K562 (cell line): Measurements from ENCODE around the gene MOB3B. TPM values are rescaled to one million over a fixed set of nuclear protein-coding genes. Genes with fewer than 3 reads are reported as not detected.

Experiments
- ATAC-seq: fragments of 200-7000 bp; cut with Tn5 transposase; 3 replicates; pipeline ENCODE4 v1.9.1; 2020; ENCODE audit warnings: moderate library complexity
- BruUV-seq: library from RNA; stranded (reverse); fragments of 400-500 nt; replicated peaks from 2 replicates; lab custom pipeline; 2021; lab: Mats Ljungman, UMichigan
- CTCF ChIA-PET: fragments of 300-600 bp; formaldehyde crosslinking; extraction: SDS; loops from one replicate; lab custom pipeline; 2021; ENCODE audit warnings: low intra/inter-chr PET ratio; lab: Yijun Ruan, JAX
- POLR2A ChIA-PET: fragments of 300-600, 350-650 bp; sonication (Branson Sonifier 250); formaldehyde crosslinking; extraction: SDS; loops from one replicate; lab custom pipeline; 2021; ENCODE audit warnings: antibody characterized with exemption, inconsistent platforms; lab: Yijun Ruan, JAX
- DNase-seq, 4 experiments: peaks; one replicate each; pipeline versions ENCODE4 v3.0.0 to v3.0.0-alpha.2; 2011 to 2018; ENCODE audit warnings: low spot score in 3 of 4, mixed read lengths in 3 of 4; ENCODE audit errors: extremely low read depth in 1 of 4
- FAIRE-seq: peaks from 2 replicates; lab custom pipeline; 2011; peaks lifted over from hg19 to GRCh38; lab: Jason Lieb, UNC
- H2AFZ ChIP-seq: 2 replicates; pipeline ENCODE4 v1.6.0; 2011; ENCODE audit warnings: low read depth, low read length, control low read depth, inconsistent platforms
- H3K27ac ChIP-seq: fragments of 200-600 bp; 3 replicates; pipeline ENCODE4 v1.8.0; 2011; ENCODE audit warnings: low read depth, mild to moderate bottlenecking, control low read depth, inconsistent platforms, low read length, moderate library complexity, mixed read lengths; ENCODE audit errors: extremely low read depth
- H3K27me3 ChIP-seq, 2 experiments: fragments of 300-600 bp in 1 of 2; 2 replicates in 1 of 2; 3 replicates in 1 of 2; pipeline versions ENCODE4 v1.6.0 to v1.8.0; 2011; ENCODE audit warnings: inconsistent platforms in 2 of 2, low read length in 2 of 2, mild to moderate bottlenecking in 1 of 2, mixed read lengths in 1 of 2, moderate library complexity in 1 of 2; ENCODE audit not compliant: control insufficient read depth in 2 of 2, insufficient read depth in 2 of 2
- H3K36me3 ChIP-seq: fragments of 300-600 bp; 3 replicates; pipeline ENCODE4 v1.8.0; 2011; ENCODE audit warnings: mild to moderate bottlenecking, low read length, inconsistent platforms; ENCODE audit not compliant: control insufficient read depth, insufficient read depth
- H3K4me1 ChIP-seq, 2 experiments: fragments of 200-600 bp in 1 of 2; replicated peaks in 1 of 2; 2 replicates in 1 of 2; 3 replicates in 1 of 2; pipeline versions ENCODE4 v1.5.1 to v1.8.0; 2011; ENCODE audit warnings: inconsistent platforms in 2 of 2, low read length in 2 of 2, mild to moderate bottlenecking in 1 of 2, mixed read lengths in 1 of 2, moderate library complexity in 1 of 2; ENCODE audit not compliant: control insufficient read depth in 2 of 2, insufficient read depth in 2 of 2
- H3K4me2 ChIP-seq: 2 replicates; pipeline ENCODE4 v1.6.1; 2011; ENCODE audit warnings: low read length, control low read depth, inconsistent platforms, mixed read lengths; ENCODE audit not compliant: insufficient read depth
- H3K4me3 ChIP-seq: fragments of 200-600 bp; sonication (generic), shearing (Covaris generic); 2 replicates; pipeline ENCODE4 v1.5.1; 2016; ENCODE audit warnings: control low read depth, inconsistent platforms
- H3K79me2 ChIP-seq: fragments of 200-600 bp; 3 replicates; pipeline ENCODE4 v1.8.0; 2011; ENCODE audit warnings: low read length, inconsistent platforms; ENCODE audit not compliant: control insufficient read depth, insufficient read depth
- H3K9ac ChIP-seq, 2 experiments: 2 replicates each; pipeline versions ENCODE4 v1.6.0 to v1.6.1; 2011; ENCODE audit warnings: low read depth in 2 of 2, low read length in 2 of 2, control low read depth in 1 of 2, inconsistent platforms in 1 of 2, mild to moderate bottlenecking in 1 of 2, mixed read lengths in 1 of 2; ENCODE audit not compliant: insufficient read depth in 1 of 2
- H3K9me1 ChIP-seq: one replicate; pipeline ENCODE4 v1.6.0; 2011; ENCODE audit warnings: inconsistent platforms, mild to moderate bottlenecking, low read length, moderate library complexity; ENCODE audit not compliant: control insufficient read depth, insufficient read depth
- H3K9me3 ChIP-seq: replicated peaks from 2 replicates; pipeline ENCODE4 v1.5.1; 2011; ENCODE audit warnings: low read depth, low read length, inconsistent platforms; ENCODE audit not compliant: control insufficient read depth, insufficient read depth
- H4K20me1 ChIP-seq: replicated peaks from 2 replicates; pipeline ENCODE4 v1.6.1; 2011; ENCODE audit warnings: low read length, inconsistent platforms, mixed read lengths; ENCODE audit not compliant: control insufficient read depth, insufficient read depth
- CSDE1 ChIP-seq, 2 experiments: fragments of 450-650 bp; IDR thresholded peaks; 2 replicates each; pipeline ENCODE4 v1.6.1; 2016; ENCODE audit warnings: mild to moderate bottlenecking in 1 of 2
- IFI16 ChIP-seq: fragments of 250-450 bp; sonication (Bioruptor Pico); IDR thresholded peaks from 2 replicates; pipeline ENCODE4 v2.1.2; 2022; ENCODE audit warnings: mild to moderate bottlenecking, inconsistent platforms
- TCF7L2 ChIP-seq: fragments of 150-350 bp; IDR thresholded peaks from 2 replicates; pipeline ENCODE4 v1.6.1; 2016; ENCODE audit warnings: low read depth, mild to moderate bottlenecking, low read length, moderate library complexity
- ZBTB1 ChIP-seq: sonication (generic); formaldehyde crosslinking; IDR thresholded peaks from 2 replicates; pipeline ENCODE4 v1.8.1; 2023; ENCODE audit warnings: missing genetic modification reagents, low read depth, mild to moderate bottlenecking, borderline replicate concordance
- ZNF174 ChIP-seq: fragments of 250-450 bp; sonication (Bioruptor Pico); IDR thresholded peaks from 2 replicates; pipeline ENCODE4 v1.4.0; 2020; ENCODE audit warnings: mild to moderate bottlenecking
- WGBS: fragments of 100-300 bp; shearing (Covaris generic); methylation state at CpG from one replicate; pipeline ENCODE4 v1.1.6; 2016; ENCODE audit warnings: low coverage, mixed read lengths; ENCODE audit not compliant: insufficient coverage; ENCODE audit errors: missing lambda C conversion rate; 5-methylcytosine and 5-hydroxymethylcytosine counted together
- in situ Hi-C: fragments of 300-500 bp; cut with MboI; formaldehyde crosslinking; loops from 4 replicates; pipeline ENCODE4 v1.15.0; 2018; ENCODE audit warnings: inconsistent platforms, mixed read lengths
- intact Hi-C: fragments of 100-400 bp; cut with micrococcal nuclease; formaldehyde crosslinking; loops from 2 replicates; pipeline ENCODE4 v1.14.2; 2022
- polyA plus RNA-seq, 8 experiments: library from polyadenylated mRNA; depleted of rRNA in 4 of 8; stranded (reverse) in 5 of 8; unstranded in 3 of 8; fragments of >200 nt; fragmentation: Nextera tagmentation in 2 of 8; fragmentation: Illumina TruSeq in 1 of 8; extraction: Ambion mirVana in 2 of 8; extraction: Trizol in 1 of 8; gene quantifications; 2 replicates each; pipeline versions ENCODE4 v1.2.1 to v1.2.3, GENCODE V29; 2011 to 2014; ENCODE audit warnings: inconsistent platforms in 1 of 8, missing spikeins in 1 of 8
- total RNA-seq, 7 experiments: library from RNA; depleted of rRNA in 6 of 7; stranded (reverse); fragments of >200 nt in 6 of 7; fragmentation: Illumina TruSeq in 2 of 7; extraction: Trizol in 2 of 7; gene quantifications; 2 replicates each; pipeline versions ENCODE4 v1.2.1 to v1.2.3, GENCODE V29; 2011 to 2021; ENCODE audit warnings: low replicate concordance in 1 of 7
- TF ChIP-seq, protein P1 (sequence below): sonication (generic); formaldehyde crosslinking; IDR thresholded peaks from 2 replicates; pipeline ENCODE4 v1.8.0; 2022; ENCODE audit warnings: missing genetic modification reagents, mild to moderate bottlenecking, moderate library complexity, borderline replicate concordance
- TF ChIP-seq, protein P2 (sequence below): fragments of 450-650 bp; IDR thresholded peaks from 2 replicates; pipeline ENCODE4 v1.6.1; 2016; ENCODE audit warnings: mild to moderate bottlenecking, moderate library complexity

The MOB3B gene
- total and polyA plus RNA-seq, 9 of the 15 experiments (the other 6 are each of a cell fraction or from before 2014, with no cell fraction given), result 3.6 to 12.8 (median 7.2) TPM

GRCh38 chr9:27361492-27361891, 168.1 kb downstream of the MOB3B start (continued):
- TF ChIP-seq, protein P1, sequence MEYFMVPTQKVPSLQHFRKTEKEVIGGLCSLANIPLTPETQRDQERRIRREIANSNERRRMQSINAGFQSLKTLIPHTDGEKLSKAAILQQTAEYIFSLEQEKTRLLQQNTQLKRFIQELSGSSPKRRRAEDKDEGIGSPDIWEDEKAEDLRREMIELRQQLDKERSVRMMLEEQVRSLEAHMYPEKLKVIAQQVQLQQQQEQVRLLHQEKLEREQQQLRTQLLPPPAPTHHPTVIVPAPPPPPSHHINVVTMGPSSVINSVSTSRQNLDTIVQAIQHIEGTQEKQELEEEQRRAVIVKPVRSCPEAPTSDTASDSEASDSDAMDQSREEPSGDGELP (CRISPR knock-in tag), result no peak
- TF ChIP-seq ZBTB1 (CRISPR knock-in tag), result no peak
- no peak for TF ChIP-seq ZNF174 (CRISPR knock-in tag)

- ChIA-PET CTCF (no interaction called here), POLR2A (no interaction called here)
- H3K4me1 ChIP-seq, result no peaks in the 10 kb centered on the region; a peak in 1 of 5 replicates
- H2AFZ ChIP-seq, result no peak overlapping the region
- no TSS peak for BruUV-seq
- no peak overlapping the region for H3K27ac ChIP-seq
- no peak overlapping the region for H3K4me2 ChIP-seq
- no peaks in the 10 kb centered on the region for H3K9me3 ChIP-seq
- peaks cover 12% of the 10 kb centered on the region; the same call in 1 of the 3 replicates for H3K36me3 ChIP-seq
- in situ Hi-C loops (no loop called here), intact Hi-C loops (no loop called here)
- H3K4me3 ChIP-seq, result no peak overlapping the region
- H3K9ac ChIP-seq, result no peak overlapping the region
- no peaks in the 10 kb centered on the region for H3K27me3 ChIP-seq
- no peak for DNase-seq
- no peaks in the 10 kb centered on the region for H4K20me1 ChIP-seq
- no CpG with 5 or more reads among the region's 6 CpGs for WGBS
- FAIRE-seq, result no peak
- H3K79me2 ChIP-seq, result no peaks in the 10 kb centered on the region
- no peak for ATAC-seq
- no peaks in the 10 kb centered on the region for H3K9me1 ChIP-seq
- TF ChIP-seq CSDE1 (IDR thresholded peaks at IDR 0.05) (no peak), TCF7L2 (no peak), IFI16 (CRISPR knock-in tag) (no peak)
- TF ChIP-seq, protein P2, sequence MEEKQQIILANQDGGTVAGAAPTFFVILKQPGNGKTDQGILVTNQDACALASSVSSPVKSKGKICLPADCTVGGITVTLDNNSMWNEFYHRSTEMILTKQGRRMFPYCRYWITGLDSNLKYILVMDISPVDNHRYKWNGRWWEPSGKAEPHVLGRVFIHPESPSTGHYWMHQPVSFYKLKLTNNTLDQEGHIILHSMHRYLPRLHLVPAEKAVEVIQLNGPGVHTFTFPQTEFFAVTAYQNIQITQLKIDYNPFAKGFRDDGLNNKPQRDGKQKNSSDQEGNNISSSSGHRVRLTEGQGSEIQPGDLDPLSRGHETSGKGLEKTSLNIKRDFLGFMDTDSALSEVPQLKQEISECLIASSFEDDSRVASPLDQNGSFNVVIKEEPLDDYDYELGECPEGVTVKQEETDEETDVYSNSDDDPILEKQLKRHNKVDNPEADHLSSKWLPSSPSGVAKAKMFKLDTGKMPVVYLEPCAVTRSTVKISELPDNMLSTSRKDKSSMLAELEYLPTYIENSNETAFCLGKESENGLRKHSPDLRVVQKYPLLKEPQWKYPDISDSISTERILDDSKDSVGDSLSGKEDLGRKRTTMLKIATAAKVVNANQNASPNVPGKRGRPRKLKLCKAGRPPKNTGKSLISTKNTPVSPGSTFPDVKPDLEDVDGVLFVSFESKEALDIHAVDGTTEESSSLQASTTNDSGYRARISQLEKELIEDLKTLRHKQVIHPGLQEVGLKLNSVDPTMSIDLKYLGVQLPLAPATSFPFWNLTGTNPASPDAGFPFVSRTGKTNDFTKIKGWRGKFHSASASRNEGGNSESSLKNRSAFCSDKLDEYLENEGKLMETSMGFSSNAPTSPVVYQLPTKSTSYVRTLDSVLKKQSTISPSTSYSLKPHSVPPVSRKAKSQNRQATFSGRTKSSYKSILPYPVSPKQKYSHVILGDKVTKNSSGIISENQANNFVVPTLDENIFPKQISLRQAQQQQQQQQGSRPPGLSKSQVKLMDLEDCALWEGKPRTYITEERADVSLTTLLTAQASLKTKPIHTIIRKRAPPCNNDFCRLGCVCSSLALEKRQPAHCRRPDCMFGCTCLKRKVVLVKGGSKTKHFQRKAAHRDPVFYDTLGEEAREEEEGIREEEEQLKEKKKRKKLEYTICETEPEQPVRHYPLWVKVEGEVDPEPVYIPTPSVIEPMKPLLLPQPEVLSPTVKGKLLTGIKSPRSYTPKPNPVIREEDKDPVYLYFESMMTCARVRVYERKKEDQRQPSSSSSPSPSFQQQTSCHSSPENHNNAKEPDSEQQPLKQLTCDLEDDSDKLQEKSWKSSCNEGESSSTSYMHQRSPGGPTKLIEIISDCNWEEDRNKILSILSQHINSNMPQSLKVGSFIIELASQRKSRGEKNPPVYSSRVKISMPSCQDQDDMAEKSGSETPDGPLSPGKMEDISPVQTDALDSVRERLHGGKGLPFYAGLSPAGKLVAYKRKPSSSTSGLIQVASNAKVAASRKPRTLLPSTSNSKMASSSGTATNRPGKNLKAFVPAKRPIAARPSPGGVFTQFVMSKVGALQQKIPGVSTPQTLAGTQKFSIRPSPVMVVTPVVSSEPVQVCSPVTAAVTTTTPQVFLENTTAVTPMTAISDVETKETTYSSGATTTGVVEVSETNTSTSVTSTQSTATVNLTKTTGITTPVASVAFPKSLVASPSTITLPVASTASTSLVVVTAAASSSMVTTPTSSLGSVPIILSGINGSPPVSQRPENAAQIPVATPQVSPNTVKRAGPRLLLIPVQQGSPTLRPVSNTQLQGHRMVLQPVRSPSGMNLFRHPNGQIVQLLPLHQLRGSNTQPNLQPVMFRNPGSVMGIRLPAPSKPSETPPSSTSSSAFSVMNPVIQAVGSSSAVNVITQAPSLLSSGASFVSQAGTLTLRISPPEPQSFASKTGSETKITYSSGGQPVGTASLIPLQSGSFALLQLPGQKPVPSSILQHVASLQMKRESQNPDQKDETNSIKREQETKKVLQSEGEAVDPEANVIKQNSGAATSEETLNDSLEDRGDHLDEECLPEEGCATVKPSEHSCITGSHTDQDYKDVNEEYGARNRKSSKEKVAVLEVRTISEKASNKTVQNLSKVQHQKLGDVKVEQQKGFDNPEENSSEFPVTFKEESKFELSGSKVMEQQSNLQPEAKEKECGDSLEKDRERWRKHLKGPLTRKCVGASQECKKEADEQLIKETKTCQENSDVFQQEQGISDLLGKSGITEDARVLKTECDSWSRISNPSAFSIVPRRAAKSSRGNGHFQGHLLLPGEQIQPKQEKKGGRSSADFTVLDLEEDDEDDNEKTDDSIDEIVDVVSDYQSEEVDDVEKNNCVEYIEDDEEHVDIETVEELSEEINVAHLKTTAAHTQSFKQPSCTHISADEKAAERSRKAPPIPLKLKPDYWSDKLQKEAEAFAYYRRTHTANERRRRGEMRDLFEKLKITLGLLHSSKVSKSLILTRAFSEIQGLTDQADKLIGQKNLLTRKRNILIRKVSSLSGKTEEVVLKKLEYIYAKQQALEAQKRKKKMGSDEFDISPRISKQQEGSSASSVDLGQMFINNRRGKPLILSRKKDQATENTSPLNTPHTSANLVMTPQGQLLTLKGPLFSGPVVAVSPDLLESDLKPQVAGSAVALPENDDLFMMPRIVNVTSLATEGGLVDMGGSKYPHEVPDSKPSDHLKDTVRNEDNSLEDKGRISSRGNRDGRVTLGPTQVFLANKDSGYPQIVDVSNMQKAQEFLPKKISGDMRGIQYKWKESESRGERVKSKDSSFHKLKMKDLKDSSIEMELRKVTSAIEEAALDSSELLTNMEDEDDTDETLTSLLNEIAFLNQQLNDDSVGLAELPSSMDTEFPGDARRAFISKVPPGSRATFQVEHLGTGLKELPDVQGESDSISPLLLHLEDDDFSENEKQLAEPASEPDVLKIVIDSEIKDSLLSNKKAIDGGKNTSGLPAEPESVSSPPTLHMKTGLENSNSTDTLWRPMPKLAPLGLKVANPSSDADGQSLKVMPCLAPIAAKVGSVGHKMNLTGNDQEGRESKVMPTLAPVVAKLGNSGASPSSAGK, result no peak
Measured at GRCh38 chr9:27359763-27360162, 169.9 kb downstream of the MOB3B start.
